Measurements from ENCODE around the gene MEX3C.

The MEX3C gene

GRCh38 chr18:51212606-51213005, 15.1 kb upstream of the MEX3C start:
- Histone ChIP-seq H3K36me3 (ENCODE audit: control insufficient read depth in 5 of 5, insufficient read depth in 5 of 5, low read length in 5 of 5) (no peaks in the 10 kb centered on the region), H3K4me3 (ENCODE audit: low read depth in 1 of 5, low read length in 5 of 5) (no peak overlapping the region), H3K4me1 (ENCODE audit: control insufficient read depth in 5 of 5, insufficient read depth in 5 of 5, low read length in 5 of 5) (peaks cover 0 to 5% (median 0%) of the 10 kb centered on the region in 5 donors), H3K9me3 (ENCODE audit: control insufficient read depth in 5 of 5, low read length in 5 of 5) (no peaks in the 10 kb centered on the region), H3K9ac (ENCODE audit: low read length in 5 of 5) (no peak overlapping the region), H3K27me3 (ENCODE audit: control insufficient read depth in 5 of 5, insufficient read depth in 4 of 5, low read length in 5 of 5) (no peaks in the 10 kb centered on the region), H3K27ac (ENCODE audit: low read depth, low read length) (no peak overlapping the region)

- Histone ChIP-seq H3K9ac (ENCODE audit: low read length in 5 of 5) (no peak overlapping the region), H3K36me3 (ENCODE audit: control insufficient read depth in 5 of 5, insufficient read depth in 5 of 5, low read length in 5 of 5) (no peaks in the 10 kb centered on the region), H3K4me1 (ENCODE audit: control insufficient read depth in 5 of 5, insufficient read depth in 5 of 5, low read length in 5 of 5) (peaks cover 0 to 5% (median 0%) of the 10 kb centered on the region in 5 donors), H3K9me3 (ENCODE audit: control insufficient read depth in 5 of 5, low read length in 5 of 5) (no peaks in the 10 kb centered on the region), H3K27me3 (ENCODE audit: control insufficient read depth in 5 of 5, insufficient read depth in 4 of 5, low read length in 5 of 5) (no peaks in the 10 kb centered on the region), H3K27ac (ENCODE audit: low read depth, low read length) (no peak overlapping the region), H3K4me3 (ENCODE audit: low read depth in 1 of 5, low read length in 5 of 5) (no peak overlapping the region)
Measured at GRCh38 chr18:51211552-51211951, 14.1 kb upstream of the MEX3C start.

- Histone ChIP-seq H3K4me1 (ENCODE audit: control insufficient read depth in 5 of 5, insufficient read depth in 5 of 5, low read length in 5 of 5) (peaks cover 3 to 40% (median 28%) of the 10 kb centered on the region in 5 donors), H3K9ac (ENCODE audit: low read length in 5 of 5) (peak overlapping the region in 4 of 5 donors; percentile 74 to 91 (median 85)), H3K36me3 (ENCODE audit: control insufficient read depth in 5 of 5, insufficient read depth in 5 of 5, low read length in 5 of 5) (no peaks in the 10 kb centered on the region), H3K27me3 (ENCODE audit: control insufficient read depth in 5 of 5, insufficient read depth in 4 of 5, low read length in 5 of 5) (no peaks in the 10 kb centered on the region), H3K27ac (ENCODE audit: low read depth, low read length) (peak overlapping the region; percentile 90), H3K9me3 (ENCODE audit: control insufficient read depth in 5 of 5, low read length in 5 of 5) (peaks cover 0 to 6% (median 0%) of the 10 kb centered on the region in 5 donors), H3K4me3 (ENCODE audit: low read depth in 1 of 5, low read length in 5 of 5) (peak overlapping the region in 4 of 5 donors; percentile 88 to 94 (median 94))
Measured at GRCh38 chr18:51196811-51197660, 445 bp downstream of the MEX3C start.

- peak overlapping the region; percentile 90 for H3K27ac ChIP-seq (ENCODE audit: low read depth, low read length)
- peaks cover 3 to 47% (median 33%) of the 10 kb centered on the region in 5 donors for H3K4me1 ChIP-seq (ENCODE audit: control insufficient read depth in 5 of 5, insufficient read depth in 5 of 5, low read length in 5 of 5)
- H3K9me3 ChIP-seq (ENCODE audit: control insufficient read depth in 5 of 5, low read length in 5 of 5), result peaks cover 0 to 6% (median 0%) of the 10 kb centered on the region in 5 donors
- no peaks in the 10 kb centered on the region for H3K27me3 ChIP-seq (ENCODE audit: control insufficient read depth in 5 of 5, insufficient read depth in 4 of 5, low read length in 5 of 5)
- peak overlapping the region; percentile 74 to 91 (median 87) for H3K9ac ChIP-seq (ENCODE audit: low read length in 5 of 5)
- H3K4me3 ChIP-seq (ENCODE audit: low read depth in 1 of 5, low read length in 5 of 5), result peak overlapping the region; percentile 88 to 96 (median 94)
- H3K36me3 ChIP-seq (ENCODE audit: control insufficient read depth in 5 of 5, insufficient read depth in 5 of 5, low read length in 5 of 5), result no peaks in the 10 kb centered on the region
Measured at GRCh38 chr18:51196118-51196810, 1.2 kb downstream of the MEX3C start.

- peak overlapping the region; percentile 88 to 96 (median 94) for H3K4me3 ChIP-seq (ENCODE audit: low read depth in 1 of 5, low read length in 5 of 5)
- peak overlapping the region; percentile 74 to 91 (median 87) for H3K9ac ChIP-seq (ENCODE audit: low read length in 5 of 5)
- H3K36me3 ChIP-seq (ENCODE audit: control insufficient read depth in 5 of 5, insufficient read depth in 5 of 5, low read length in 5 of 5), result no peaks in the 10 kb centered on the region
- peaks cover 0 to 6% (median 0%) of the 10 kb centered on the region in 5 donors for H3K9me3 ChIP-seq (ENCODE audit: control insufficient read depth in 5 of 5, low read length in 5 of 5)
- peak overlapping the region; percentile 90 for H3K27ac ChIP-seq (ENCODE audit: low read depth, low read length)
- H3K27me3 ChIP-seq (ENCODE audit: control insufficient read depth in 5 of 5, insufficient read depth in 4 of 5, low read length in 5 of 5), result no peaks in the 10 kb centered on the region
- peaks cover 3 to 50% (median 37%) of the 10 kb centered on the region in 5 donors for H3K4me1 ChIP-seq (ENCODE audit: control insufficient read depth in 5 of 5, insufficient read depth in 5 of 5, low read length in 5 of 5)
Measured at GRCh38 chr18:51195451-51196117, 1.9 kb downstream of the MEX3C start.

- H3K4me1 ChIP-seq (ENCODE audit: control insufficient read depth in 5 of 5, insufficient read depth in 5 of 5, low read length in 5 of 5), result peaks cover 3 to 51% (median 37%) of the 10 kb centered on the region in 5 donors
- peak overlapping the region; percentile 74 to 91 (median 87) for H3K9ac ChIP-seq (ENCODE audit: low read length in 5 of 5)
- H3K4me3 ChIP-seq (ENCODE audit: low read depth in 1 of 5, low read length in 5 of 5), result peak overlapping the region; percentile 2 to 94 (median 93)
- peaks cover 0 to 6% (median 0%) of the 10 kb centered on the region in 5 donors for H3K9me3 ChIP-seq (ENCODE audit: control insufficient read depth in 5 of 5, low read length in 5 of 5)
- H3K36me3 ChIP-seq (ENCODE audit: control insufficient read depth in 5 of 5, insufficient read depth in 5 of 5, low read length in 5 of 5), result no peaks in the 10 kb centered on the region
- H3K27ac ChIP-seq (ENCODE audit: low read depth, low read length), result peak overlapping the region; percentile 90
- H3K27me3 ChIP-seq (ENCODE audit: control insufficient read depth in 5 of 5, insufficient read depth in 4 of 5, low read length in 5 of 5), result no peaks in the 10 kb centered on the region
Measured at GRCh38 chr18:51195086-51195450, 2.4 kb downstream of the MEX3C start.

- H3K27me3 ChIP-seq (ENCODE audit: control insufficient read depth in 5 of 5, insufficient read depth in 4 of 5, low read length in 5 of 5), result no peaks in the 10 kb centered on the region
- no peaks in the 10 kb centered on the region for H3K36me3 ChIP-seq (ENCODE audit: control insufficient read depth in 5 of 5, insufficient read depth in 5 of 5, low read length in 5 of 5)
- H3K4me1 ChIP-seq (ENCODE audit: control insufficient read depth in 5 of 5, insufficient read depth in 5 of 5, low read length in 5 of 5), result peaks cover 3 to 51% (median 37%) of the 10 kb centered on the region in 5 donors
- H3K9ac ChIP-seq (ENCODE audit: low read length in 5 of 5), result peak overlapping the region in 1 of 5 donors; percentile 91
- H3K9me3 ChIP-seq (ENCODE audit: control insufficient read depth in 5 of 5, low read length in 5 of 5), result peaks cover 0 to 3% (median 0%) of the 10 kb centered on the region in 5 donors
- peak overlapping the region; percentile 90 for H3K27ac ChIP-seq (ENCODE audit: low read depth, low read length)
- H3K4me3 ChIP-seq (ENCODE audit: low read depth in 1 of 5, low read length in 5 of 5), result peak overlapping the region; percentile 2 to 94 (median 93)
Measured at GRCh38 chr18:51194604-51195003, 2.9 kb downstream of the MEX3C start.

- no peaks in the 10 kb centered on the region for H3K9me3 ChIP-seq (ENCODE audit: control insufficient read depth in 5 of 5, low read length in 5 of 5)
- H3K4me1 ChIP-seq (ENCODE audit: control insufficient read depth in 5 of 5, insufficient read depth in 5 of 5, low read length in 5 of 5), result peaks cover 3 to 51% (median 37%) of the 10 kb centered on the region in 5 donors
- no peak overlapping the region for H3K4me3 ChIP-seq (ENCODE audit: low read depth in 1 of 5, low read length in 5 of 5)
- no peaks in the 10 kb centered on the region for H3K36me3 ChIP-seq (ENCODE audit: control insufficient read depth in 5 of 5, insufficient read depth in 5 of 5, low read length in 5 of 5)
- peak overlapping the region in 1 of 5 donors; percentile 19 for H3K9ac ChIP-seq (ENCODE audit: low read length in 5 of 5)
- no peaks in the 10 kb centered on the region for H3K27me3 ChIP-seq (ENCODE audit: control insufficient read depth in 5 of 5, insufficient read depth in 4 of 5, low read length in 5 of 5)
- H3K27ac ChIP-seq (ENCODE audit: low read depth, low read length), result peak overlapping the region; percentile 90
Measured at GRCh38 chr18:51193621-51194287, 3.7 kb downstream of the MEX3C start.

GRCh38 chr18:51192696-51193095, 4.8 kb downstream of the MEX3C start:
- Histone ChIP-seq H3K27me3 (ENCODE audit: control insufficient read depth in 5 of 5, insufficient read depth in 4 of 5, low read length in 5 of 5) (no peaks in the 10 kb centered on the region), H3K9ac (ENCODE audit: low read length in 5 of 5) (no peak overlapping the region), H3K9me3 (ENCODE audit: control insufficient read depth in 5 of 5, low read length in 5 of 5) (no peaks in the 10 kb centered on the region), H3K4me3 (ENCODE audit: low read depth in 1 of 5, low read length in 5 of 5) (no peak overlapping the region), H3K27ac (ENCODE audit: low read depth, low read length) (no peak overlapping the region), H3K4me1 (ENCODE audit: control insufficient read depth in 5 of 5, insufficient read depth in 5 of 5, low read length in 5 of 5) (peaks cover 3 to 51% (median 37%) of the 10 kb centered on the region in 5 donors), H3K36me3 (ENCODE audit: control insufficient read depth in 5 of 5, insufficient read depth in 5 of 5, low read length in 5 of 5) (no peaks in the 10 kb centered on the region)
